GM13977 (cell line): ENCODE data around the gene TRIO.

Experiments
- DNase-seq: peaks from one replicate; pipeline ENCODE4 v3.0.0; 2012; ENCODE audit warnings: low spot score
- in situ Hi-C: fragments of 300-500 bp; cut with MboI; formaldehyde crosslinking; loops from one replicate; pipeline ENCODE4 v1.12.0; 2022; ENCODE audit warnings: low sequenced_read_pairs, low pct_unique_long_range_greater_than_20kb, mixed read lengths, inconsistent platforms; ENCODE audit not compliant: unreplicated experiment
- TF ChIP-seq, protein P1 (sequence below): IDR thresholded peaks from 2 replicates; pipeline ENCODE4 v1.5.1; 2012; ENCODE audit warnings: mild to moderate bottlenecking, control low read depth; ENCODE audit not compliant: insufficient read depth; ENCODE audit errors: extremely low read depth, missing control alignments

TRIO gene

DNA sequence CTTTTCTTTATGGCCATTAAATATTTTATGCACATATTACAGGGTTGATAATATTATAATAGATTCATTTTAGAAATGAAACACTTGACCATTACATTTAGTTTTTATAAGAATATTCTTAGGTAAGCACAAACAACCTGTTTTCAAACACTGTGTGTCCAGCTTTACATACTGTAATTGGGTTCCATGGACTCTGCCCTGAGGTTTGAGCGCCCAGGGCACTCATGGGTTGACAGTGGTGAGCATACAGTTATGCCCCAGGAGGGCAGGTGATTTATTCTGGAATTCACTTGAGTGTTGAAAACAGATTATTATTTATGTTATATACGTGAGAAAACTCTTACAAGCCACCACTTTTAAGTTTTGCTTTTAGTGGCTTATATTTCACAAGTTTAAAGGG, 33.7 kb downstream of the TRIO start:
- in situ Hi-C loops: no loop called here
- TF ChIP-seq, protein P1, sequence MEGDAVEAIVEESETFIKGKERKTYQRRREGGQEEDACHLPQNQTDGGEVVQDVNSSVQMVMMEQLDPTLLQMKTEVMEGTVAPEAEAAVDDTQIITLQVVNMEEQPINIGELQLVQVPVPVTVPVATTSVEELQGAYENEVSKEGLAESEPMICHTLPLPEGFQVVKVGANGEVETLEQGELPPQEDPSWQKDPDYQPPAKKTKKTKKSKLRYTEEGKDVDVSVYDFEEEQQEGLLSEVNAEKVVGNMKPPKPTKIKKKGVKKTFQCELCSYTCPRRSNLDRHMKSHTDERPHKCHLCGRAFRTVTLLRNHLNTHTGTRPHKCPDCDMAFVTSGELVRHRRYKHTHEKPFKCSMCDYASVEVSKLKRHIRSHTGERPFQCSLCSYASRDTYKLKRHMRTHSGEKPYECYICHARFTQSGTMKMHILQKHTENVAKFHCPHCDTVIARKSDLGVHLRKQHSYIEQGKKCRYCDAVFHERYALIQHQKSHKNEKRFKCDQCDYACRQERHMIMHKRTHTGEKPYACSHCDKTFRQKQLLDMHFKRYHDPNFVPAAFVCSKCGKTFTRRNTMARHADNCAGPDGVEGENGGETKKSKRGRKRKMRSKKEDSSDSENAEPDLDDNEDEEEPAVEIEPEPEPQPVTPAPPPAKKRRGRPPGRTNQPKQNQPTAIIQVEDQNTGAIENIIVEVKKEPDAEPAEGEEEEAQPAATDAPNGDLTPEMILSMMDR: no peak
- DNase-seq: no peak

DNA sequence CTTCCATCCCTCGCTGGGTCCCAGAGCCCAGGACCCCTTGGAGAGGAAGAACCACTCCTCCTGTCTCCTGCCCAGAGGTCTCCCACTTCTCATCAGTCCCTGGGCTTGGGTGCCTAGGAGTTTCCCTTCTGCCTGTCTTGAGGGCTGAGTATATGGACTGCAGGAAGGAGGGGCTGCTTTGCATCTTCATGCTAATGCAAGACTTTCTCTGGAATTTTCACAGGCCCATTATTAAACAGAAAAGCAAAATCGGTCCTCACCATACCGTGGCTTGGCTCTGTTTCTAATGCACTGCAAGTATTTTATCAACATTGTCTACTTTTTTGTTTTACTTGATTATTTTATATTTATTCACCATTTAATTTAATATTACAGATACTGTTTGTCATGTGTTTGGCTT, 34.5 kb downstream of the TRIO start:
- no peak for DNase-seq
- in situ Hi-C loops: no loop called here
- TF ChIP-seq, protein P1: no peak

DNA sequence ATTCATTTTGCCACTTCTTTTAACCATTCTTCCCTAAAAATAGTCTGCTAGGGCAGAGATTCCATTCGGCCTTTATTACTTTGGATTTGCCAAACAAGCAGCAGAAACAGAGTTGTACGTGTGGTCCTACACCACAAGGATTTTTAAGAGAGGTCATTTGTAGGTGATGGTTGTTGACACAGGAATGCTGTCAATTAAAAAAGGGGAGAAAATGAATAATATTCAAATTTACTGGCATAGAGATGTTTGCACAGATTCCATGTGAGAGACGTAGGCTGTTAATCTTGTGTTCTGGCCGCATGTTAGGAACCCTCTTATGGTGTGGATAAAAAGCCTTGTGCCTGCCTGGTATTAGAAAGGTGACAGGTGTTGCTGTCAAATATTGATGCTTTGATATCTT, 34.9 kb downstream of the TRIO start:
- in situ Hi-C loops: no loop called here
- TF ChIP-seq, protein P1: no peak
- no peak for DNase-seq

DNA sequence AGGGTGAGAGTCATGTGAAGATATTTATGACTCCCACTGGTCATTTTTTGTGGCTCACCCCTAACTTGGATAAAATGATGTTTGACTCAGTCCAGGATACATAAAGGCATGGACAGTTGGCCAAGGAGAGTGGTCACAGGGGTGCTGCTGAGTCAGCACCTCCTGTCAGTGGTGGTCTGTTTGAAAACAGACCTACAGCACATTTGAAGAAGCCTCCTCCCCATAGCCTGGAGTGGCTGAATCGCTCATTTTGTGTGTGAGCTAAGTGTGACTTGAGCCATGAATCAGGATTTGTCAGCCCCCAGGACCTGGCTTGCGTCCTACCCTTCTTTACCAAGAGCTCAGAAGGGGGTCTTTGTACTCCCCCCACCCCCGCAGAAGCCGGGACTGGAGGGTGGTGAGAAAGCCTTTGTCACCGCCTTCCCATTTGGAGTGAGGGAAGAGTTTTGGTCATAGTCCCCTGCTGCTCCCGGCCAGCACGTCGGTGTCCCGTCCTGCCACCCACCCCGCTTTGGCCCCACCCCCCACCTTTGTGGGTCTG, 35.6 kb downstream of the TRIO start:
- TF ChIP-seq, protein P1: no peak
- no peak for DNase-seq
- in situ Hi-C loops: no loop called here

GRCh38 chr5:14179446-14179845, 36.3 kb downstream of the TRIO start:
- TF ChIP-seq, protein P1: no peak
- in situ Hi-C loops: no loop called here
- no peak for DNase-seq

DNA sequence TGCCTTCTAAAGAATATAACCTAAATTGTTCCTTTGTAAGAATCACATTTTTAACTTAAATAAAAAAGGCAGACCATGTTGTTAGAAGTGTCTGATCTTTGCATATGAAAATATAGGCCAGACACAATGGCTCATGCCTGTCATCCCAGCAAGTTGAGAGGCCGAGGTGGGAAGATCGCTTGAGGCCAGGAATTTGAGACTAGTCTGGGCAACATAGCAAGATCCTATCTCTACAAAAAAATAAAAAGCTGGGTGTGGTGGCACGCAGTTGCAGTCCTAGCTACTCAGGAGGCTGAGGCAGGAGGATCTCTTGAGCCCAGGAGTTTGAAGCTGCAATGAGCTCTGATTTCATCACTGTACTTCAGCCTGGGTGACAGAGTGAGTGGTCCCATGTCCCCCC, 37.3 kb downstream of the TRIO start:
- DNase-seq: no peak
- in situ Hi-C loops: no loop called here
- TF ChIP-seq, protein P1: no peak

GRCh38 chr5:14181299-14181968, 38.3 kb downstream of the TRIO start:
- TF ChIP-seq, protein P1: no peak
- in situ Hi-C loops: no loop called here
- DNase-seq: no peak
